PC-9 (cell line): Measurements from ENCODE around the gene TRIM9. TPM values are rescaled to one million over a fixed set of nuclear protein-coding genes. Genes with fewer than 3 reads are reported as not detected.

Source experiments
- BruUV-seq: library from RNA; stranded (reverse); fragments of 400-500 nt; replicated peaks from 2 replicates; lab custom pipeline; 2021; lab: Mats Ljungman, UMichigan
- CTCF ChIA-PET: fragments of 300-600 bp; sonication (Branson Sonifier 250); formaldehyde crosslinking; loops from one replicate; lab custom pipeline; 2022; ENCODE audit warnings: antibody characterized with exemption; lab: Charles Lee
- POLR2A ChIA-PET: fragments of 300-600 bp; sonication (Branson Sonifier 250); formaldehyde crosslinking; loops from one replicate; lab custom pipeline; 2022; ENCODE audit warnings: antibody characterized with exemption; ENCODE audit not compliant: unreplicated experiment; lab: Charles Lee
- DNase-seq, 2 experiments: peaks; one replicate each; pipeline versions ENCODE4 v3.0.0 to v3.0.0-alpha.2; 2015 to 2022; ENCODE audit warnings: mixed read lengths in 1 of 2
- H2AFZ ChIP-seq: fragments of 200-600 bp; sonication (generic); 2 replicates; pipeline ENCODE4 v1.8.1; 2017; ENCODE audit warnings: antibody characterized with exemption
- H3F3A ChIP-seq: fragments of 200-600 bp; sonication (generic); 2 replicates; pipeline ENCODE4 v1.8.1; 2017; ENCODE audit warnings: antibody characterized with exemption, mild to moderate bottlenecking, low read depth; ENCODE audit not compliant: insufficient read depth
- H3K27ac ChIP-seq: fragments of 200-600 bp; sonication (generic); 2 replicates; pipeline ENCODE4 v1.6.1; 2016; ENCODE audit warnings: mixed run types
- H3K27me3 ChIP-seq: fragments of 200-600 bp; sonication (generic); 2 replicates; pipeline ENCODE4 v1.6.1; 2016; ENCODE audit warnings: low read depth, mixed run types; ENCODE audit not compliant: insufficient read depth
- H3K36me3 ChIP-seq: fragments of 200-600 bp; sonication (generic); 2 replicates; pipeline ENCODE4 v1.6.1; 2016; ENCODE audit warnings: low read depth, mixed run types
- H3K4me1 ChIP-seq: fragments of 200-600 bp; sonication (generic); replicated peaks from 2 replicates; pipeline ENCODE4 v1.6.1; 2016; ENCODE audit warnings: mixed run types; ENCODE audit not compliant: insufficient read depth
- H3K4me2 ChIP-seq: fragments of 200-600 bp; sonication (generic); 2 replicates; pipeline ENCODE4 v1.6.1; 2017; ENCODE audit warnings: mixed run types
- H3K4me3 ChIP-seq: fragments of 200-600 bp; sonication (generic); 2 replicates; pipeline ENCODE4 v1.6.1; 2016; ENCODE audit warnings: mixed run types
- H3K79me2 ChIP-seq: fragments of 200-600 bp; sonication (generic); 2 replicates; pipeline ENCODE4 v1.6.1; 2017; ENCODE audit warnings: low read depth, mixed run types
- H3K9me2 ChIP-seq: fragments of 200-600 bp; sonication (generic); 2 replicates; pipeline ENCODE4 v1.8.1; 2017; ENCODE audit warnings: mild to moderate bottlenecking; ENCODE audit not compliant: insufficient read depth
- H3K9me3 ChIP-seq: fragments of 200-600 bp; sonication (generic); 2 replicates; pipeline ENCODE4 v1.8.1; 2016; ENCODE audit warnings: low read depth; ENCODE audit not compliant: insufficient read depth
- H4K20me1 ChIP-seq: fragments of 200-600 bp; sonication (generic); 2 replicates; pipeline ENCODE4 v1.8.1; 2017; ENCODE audit not compliant: insufficient read depth
- CTCF ChIP-seq: fragments of 200-600 bp; sonication (generic); conservative IDR thresholded peaks from 2 replicates; pipeline ENCODE4 v1.6.1; 2017; ENCODE audit warnings: mixed run types, antibody characterized with exemption, mild to moderate bottlenecking, moderate library complexity
- EZH2 ChIP-seq: fragments of 200-600 bp; sonication (generic); IDR thresholded peaks from 2 replicates; pipeline ENCODE4 v1.8.0; 2017; ENCODE audit warnings: antibody characterized with exemption, low read depth
- intact Hi-C: fragments of 100-400 bp; cut with micrococcal nuclease; formaldehyde crosslinking; loops from one replicate; pipeline ENCODE4 v1.10.0; 2022; ENCODE audit not compliant: unreplicated experiment
- total RNA-seq: library from RNA; stranded (reverse); gene quantifications from 2 replicates; pipeline ENCODE4 v1.2.3, GENCODE V29; 2021

The TRIM9 gene
- total RNA-seq, 1 experiment from 2014 or later = 2.1 TPM

DNA sequence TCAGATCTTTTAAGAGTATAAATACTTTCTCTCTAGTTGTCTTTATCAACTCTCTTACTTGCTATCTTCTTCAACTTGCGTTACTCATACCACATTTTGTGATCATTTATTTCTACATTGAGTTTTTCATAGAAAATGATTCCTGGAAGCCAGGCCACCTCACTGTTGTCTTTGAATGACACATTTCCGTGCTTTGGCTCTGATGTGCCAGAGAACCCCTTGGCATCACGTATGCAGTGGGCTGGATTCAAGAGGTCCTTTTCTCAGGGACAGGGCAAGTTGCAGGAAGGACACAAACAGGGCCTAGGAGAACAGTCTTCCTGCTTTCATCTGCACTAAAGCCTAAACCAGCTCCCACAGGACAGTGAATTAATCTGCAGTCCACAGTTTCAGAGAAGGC is 80.3 kb downstream of the TRIM9 start:
- Histone ChIP-seq H3K36me3 (no peaks in the 10 kb centered on the region), H3K4me3 (no peak overlapping the region), H3K9me2 (0 out of 2 replicates have a peak, but pooled peaks cover 5% of the 10 kb centered on the region), H3K4me1 (no peaks in the 10 kb centered on the region), H3K9me3 (no peaks in the 10 kb centered on the region), H4K20me1 (no peaks in the 10 kb centered on the region), H3F3A (no peaks in the 10 kb centered on the region), H3K4me2 (no peak overlapping the region), H3K79me2 (no peaks in the 10 kb centered on the region), H2AFZ (no peak overlapping the region), H3K27me3 (no peaks in the 10 kb centered on the region), H3K27ac (no peak overlapping the region)
- DNase-seq = no peak
- BruUV-seq = no TSS peak
- POLR2A ChIA-PET = no interaction called here
- no peak for TF ChIP-seq EZH2
- no peak for TF ChIP-seq CTCF
- CTCF ChIA-PET = no interaction called here
- intact Hi-C loops = no loop called here

DNA sequence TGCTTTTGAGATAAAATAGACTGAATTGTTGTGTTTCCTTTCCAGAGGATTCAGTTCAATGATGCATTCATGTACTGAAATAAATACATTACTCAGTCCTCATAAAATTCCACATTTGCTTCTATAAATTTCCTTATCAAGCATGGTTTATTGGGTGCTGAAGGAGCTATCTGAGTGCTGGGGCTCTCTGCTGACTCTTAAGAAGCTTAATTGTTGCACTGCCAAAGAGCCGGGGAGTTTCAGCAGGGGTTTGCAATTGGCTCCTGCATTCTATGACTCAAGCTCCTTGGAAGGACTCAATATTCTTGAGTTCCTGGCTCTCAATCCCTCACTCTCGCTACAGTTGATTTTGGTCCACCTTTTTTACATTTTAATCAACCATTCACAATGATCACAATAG is 80.8 kb downstream of the TRIM9 start:
- Histone ChIP-seq H2AFZ (no peak overlapping the region), H3K36me3 (no peaks in the 10 kb centered on the region), H3K9me3 (no peaks in the 10 kb centered on the region), H3K27me3 (no peaks in the 10 kb centered on the region), H3K27ac (no peak overlapping the region), H3K4me2 (no peak overlapping the region), H3K9me2 (0 out of 2 replicates have a peak, but pooled peaks cover 5% of the 10 kb centered on the region), H3K4me1 (no peaks in the 10 kb centered on the region), H4K20me1 (no peaks in the 10 kb centered on the region), H3K4me3 (no peak overlapping the region), H3F3A (no peaks in the 10 kb centered on the region), H3K79me2 (no peaks in the 10 kb centered on the region)
- BruUV-seq = no TSS peak
- TF ChIP-seq CTCF (no peak), EZH2 (no peak)
- POLR2A ChIA-PET = no interaction called here
- CTCF ChIA-PET = no interaction called here
- intact Hi-C loops = no loop called here
- DNase-seq = no peak

- intact Hi-C loops = no loop called here
- 0 out of 2 replicates have a peak, but pooled peaks cover 5% of the 10 kb centered on the region for H3K9me2 ChIP-seq
- no peak overlapping the region for H3K4me2 ChIP-seq
- no peak overlapping the region for H3K27ac ChIP-seq
- H4K20me1 ChIP-seq = no peaks in the 10 kb centered on the region
- no peak for DNase-seq
- no TSS peak for BruUV-seq
- TF ChIP-seq CTCF = no peak
- no peak for TF ChIP-seq EZH2
- no peak overlapping the region for H2AFZ ChIP-seq
- no peaks in the 10 kb centered on the region for H3K9me3 ChIP-seq
- ChIA-PET POLR2A (no interaction called here), CTCF (no interaction called here)
- no peaks in the 10 kb centered on the region for H3K79me2 ChIP-seq
- H3F3A ChIP-seq = no peaks in the 10 kb centered on the region
- H3K27me3 ChIP-seq = no peaks in the 10 kb centered on the region
- H3K4me3 ChIP-seq = no peak overlapping the region
- no peaks in the 10 kb centered on the region for H3K4me1 ChIP-seq
- H3K36me3 ChIP-seq = no peaks in the 10 kb centered on the region
These were observed 82.8 kb downstream of the TRIM9 start for GRCh38 chr14:51012055-51012454.
